Lower lobe of right lung (tissue), 2 donors: Measurements from ENCODE around the gene CYP4F3. TPM values are rescaled to one million over a fixed set of nuclear protein-coding genes. Genes with fewer than 3 reads are reported as not detected.

ENCODE experiments used
- ATAC-seq, 2 donors: fragments of 200-7000 bp; cut with Tn5 transposase; one replicate each; pipeline ENCODE4 v1.9.1; 2020 to 2022; ENCODE audit warnings: mild to moderate bottlenecking in 2 of 2, moderate library complexity in 2 of 2
- DNase-seq: peaks from one replicate; pipeline ENCODE4 v3.0.0-alpha.2; 2020
- H3K27ac ChIP-seq: fragments of 200-600 bp; one replicate; pipeline ENCODE4 v1.8.0; 2022
- H3K27me3 ChIP-seq: fragments of 200-600 bp; one replicate; pipeline ENCODE4 v1.8.0; 2022; ENCODE audit warnings: low read depth
- H3K36me3 ChIP-seq: fragments of 200-600 bp; one replicate; pipeline ENCODE4 v1.8.0; 2022; ENCODE audit warnings: mild to moderate bottlenecking
- H3K4me1 ChIP-seq: fragments of 200-600 bp; one replicate; pipeline ENCODE4 v1.8.0; 2022
- H3K4me3 ChIP-seq: fragments of 200-600 bp; one replicate; pipeline ENCODE4 v1.8.0; 2022; ENCODE audit warnings: mild to moderate bottlenecking
- H3K9me3 ChIP-seq: fragments of 200-600 bp; one replicate; pipeline ENCODE4 v1.8.0; 2022
- intact Hi-C: fragments of 100-400 bp; cut with DNase I; formaldehyde crosslinking; loops from one replicate; pipeline ENCODE4 v1.11.0; 2022
- total RNA-seq: library from RNA; stranded (reverse); fragmentation: NEBNext Ultra II Directional; extraction: Animal tissue kit (Norgen Biotek cat#: 25700); gene quantifications from one replicate; pipeline ENCODE4 v1.2.1, GENCODE V29; 2021
- TF ChIP-seq, protein P1 (sequence below): fragments of 200-600 bp; IDR thresholded peaks from one replicate; pipeline ENCODE4 v1.8.0; 2022; ENCODE audit warnings: antibody characterized with exemption, mild to moderate bottlenecking
- donor health status: DM: no; HTN: yes; CAD: no; lungs with severe emphysema.

CYP4F3 gene
- total RNA-seq, 1 donor from 2014 or later, result 2.8 TPM

DNA sequence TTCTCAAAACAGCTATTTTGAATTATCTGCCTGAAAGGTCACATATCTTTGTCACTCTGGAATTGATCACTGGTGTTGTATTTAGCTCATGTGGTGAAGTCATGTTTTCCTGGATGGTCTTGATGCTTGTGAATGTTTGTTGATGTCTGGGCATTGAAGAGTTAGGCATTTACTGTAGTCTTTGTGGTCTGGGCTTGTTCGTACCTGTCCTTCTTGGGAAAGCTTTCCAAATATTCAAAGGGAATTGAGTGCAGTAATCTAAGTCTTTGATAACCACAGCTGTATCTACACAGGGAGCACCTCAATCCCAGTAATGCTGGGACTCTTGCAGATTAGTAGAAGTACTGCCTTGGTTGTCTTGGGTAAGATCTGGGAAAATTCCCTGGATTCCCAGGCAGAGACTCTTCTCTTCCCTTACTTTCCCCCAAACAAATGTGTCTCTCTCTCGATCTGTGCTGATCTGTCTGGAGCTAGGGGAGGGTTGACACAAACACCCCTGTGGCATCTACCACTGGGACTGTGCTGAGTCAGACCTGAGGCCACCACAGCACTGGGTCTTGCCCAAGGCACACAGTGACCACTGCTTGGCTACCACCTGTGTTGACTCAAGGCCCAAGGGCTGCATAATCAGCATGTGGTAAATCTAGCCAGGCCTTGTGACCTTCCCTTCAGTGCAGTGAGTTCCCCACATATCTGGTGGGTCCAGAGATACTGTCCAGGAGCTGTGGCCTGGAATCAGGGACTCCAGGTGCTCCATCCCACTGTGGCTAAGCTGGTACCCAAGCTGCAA is 5.5 kb upstream of the CYP4F3 start:
- no peak for DNase-seq
- Histone ChIP-seq H3K27me3 (peaks cover 9% of the 10 kb centered on the region), H3K4me1 (no peaks in the 10 kb centered on the region), H3K36me3 (no peaks in the 10 kb centered on the region), H3K9me3 (no peaks in the 10 kb centered on the region), H3K4me3 (no peak overlapping the region), H3K27ac (no peak overlapping the region)
- TF ChIP-seq, protein P1, sequence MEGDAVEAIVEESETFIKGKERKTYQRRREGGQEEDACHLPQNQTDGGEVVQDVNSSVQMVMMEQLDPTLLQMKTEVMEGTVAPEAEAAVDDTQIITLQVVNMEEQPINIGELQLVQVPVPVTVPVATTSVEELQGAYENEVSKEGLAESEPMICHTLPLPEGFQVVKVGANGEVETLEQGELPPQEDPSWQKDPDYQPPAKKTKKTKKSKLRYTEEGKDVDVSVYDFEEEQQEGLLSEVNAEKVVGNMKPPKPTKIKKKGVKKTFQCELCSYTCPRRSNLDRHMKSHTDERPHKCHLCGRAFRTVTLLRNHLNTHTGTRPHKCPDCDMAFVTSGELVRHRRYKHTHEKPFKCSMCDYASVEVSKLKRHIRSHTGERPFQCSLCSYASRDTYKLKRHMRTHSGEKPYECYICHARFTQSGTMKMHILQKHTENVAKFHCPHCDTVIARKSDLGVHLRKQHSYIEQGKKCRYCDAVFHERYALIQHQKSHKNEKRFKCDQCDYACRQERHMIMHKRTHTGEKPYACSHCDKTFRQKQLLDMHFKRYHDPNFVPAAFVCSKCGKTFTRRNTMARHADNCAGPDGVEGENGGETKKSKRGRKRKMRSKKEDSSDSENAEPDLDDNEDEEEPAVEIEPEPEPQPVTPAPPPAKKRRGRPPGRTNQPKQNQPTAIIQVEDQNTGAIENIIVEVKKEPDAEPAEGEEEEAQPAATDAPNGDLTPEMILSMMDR, result no peak
- no peak for ATAC-seq
- intact Hi-C loops, result no loop called here

DNA sequence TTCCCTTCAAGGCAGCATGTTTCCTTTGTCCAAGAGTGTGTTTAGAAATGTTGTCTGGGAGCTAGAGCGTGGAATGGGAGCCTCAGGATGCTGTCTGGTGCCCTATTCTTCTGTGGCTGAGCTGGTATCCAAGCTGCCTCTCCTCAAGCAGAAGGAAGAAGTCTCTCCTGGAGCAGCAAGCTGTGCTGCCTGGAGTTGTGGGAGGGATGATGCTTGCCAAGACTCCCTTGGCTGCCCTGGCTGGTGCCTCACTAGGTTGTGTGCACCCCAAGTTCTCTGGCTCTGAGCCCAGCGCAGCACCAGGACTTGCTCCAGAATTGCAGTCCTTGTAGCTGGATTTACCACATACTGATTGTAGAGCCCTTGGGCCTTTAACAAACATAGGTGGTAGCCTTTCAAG is 4.7 kb upstream of the CYP4F3 start:
- peaks cover 7% of the 10 kb centered on the region for H3K27me3 ChIP-seq
- intact Hi-C loops, result no loop called here

DNA sequence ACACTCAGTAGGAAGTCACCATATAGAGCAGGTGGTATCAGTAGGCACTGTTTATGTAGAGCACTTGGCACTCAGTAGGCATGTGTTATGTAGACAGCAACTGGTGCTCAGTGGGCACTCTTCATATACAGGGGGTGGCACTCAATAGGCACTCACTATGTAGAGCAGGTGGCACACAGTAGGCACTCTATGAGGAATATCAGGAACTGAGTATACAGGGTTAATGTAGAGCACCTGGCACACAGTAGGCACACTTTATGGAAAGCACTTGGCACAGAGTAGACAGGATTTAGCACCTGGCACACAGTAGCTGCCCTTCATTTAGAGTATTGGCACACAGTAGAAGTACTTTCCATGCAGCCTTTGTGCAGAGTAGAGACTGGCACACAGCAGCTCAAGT is 1.1 kb upstream of the CYP4F3 start:
- TF ChIP-seq, protein P1, result no peak
- Histone ChIP-seq H3K27ac (no peak overlapping the region), H3K4me3 (no peak overlapping the region), H3K4me1 (no peaks in the 10 kb centered on the region), H3K36me3 (no peaks in the 10 kb centered on the region), H3K27me3 (peaks cover 4% of the 10 kb centered on the region), H3K9me3 (no peaks in the 10 kb centered on the region)
- no peak for DNase-seq
- intact Hi-C loops, result no loop called here
- ATAC-seq, result no peak

More for the DNA sequence above, 4.7 kb upstream of the CYP4F3 start:
- DNase-seq (no peak), ATAC-seq (no peak)
- Histone ChIP-seq H3K4me1 (no peaks in the 10 kb centered on the region), H3K4me3 (no peak overlapping the region), H3K27ac (no peak overlapping the region), H3K36me3 (no peaks in the 10 kb centered on the region), H3K9me3 (no peaks in the 10 kb centered on the region)
- TF ChIP-seq, protein P1, result no peak

DNA sequence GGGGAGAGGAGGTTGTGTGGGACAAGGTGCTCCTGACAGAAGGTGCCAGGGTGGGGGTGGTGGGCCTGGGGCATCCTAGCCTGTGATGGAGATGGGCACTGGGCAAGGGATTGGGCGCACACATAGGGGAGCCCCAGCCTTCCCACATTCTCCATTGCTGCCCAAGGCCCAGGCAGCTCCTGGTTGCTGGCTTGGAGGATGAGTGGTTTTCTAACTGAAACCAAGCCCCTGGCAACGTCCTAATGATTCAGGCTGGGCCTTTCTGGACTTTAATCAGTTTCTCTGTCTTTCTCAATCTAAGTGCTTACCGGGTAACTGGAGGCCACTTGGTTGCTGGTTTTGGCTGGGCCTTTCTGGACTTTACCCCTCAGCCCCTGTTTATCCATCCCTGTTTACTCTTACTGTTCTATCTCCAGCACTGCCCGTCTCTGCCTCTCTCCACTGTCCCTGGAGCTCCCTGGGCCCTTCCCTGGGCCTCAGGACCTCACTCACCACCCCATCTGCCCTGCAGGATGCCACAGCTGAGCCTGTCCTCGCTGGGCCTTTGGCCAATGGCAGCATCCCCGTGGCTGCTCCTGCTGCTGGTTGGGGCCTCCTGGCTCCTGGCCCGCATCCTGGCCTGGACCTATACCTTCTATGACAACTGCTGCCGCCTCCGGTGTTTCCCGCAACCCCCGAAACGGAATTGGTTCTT is 354 bp downstream of the CYP4F3 start:
- Histone ChIP-seq H3K27ac (no peak overlapping the region), H3K4me3 (no peak overlapping the region), H3K4me1 (no peaks in the 10 kb centered on the region), H3K36me3 (no peaks in the 10 kb centered on the region), H3K9me3 (no peaks in the 10 kb centered on the region), H3K27me3 (peaks cover 4% of the 10 kb centered on the region)
- ATAC-seq (no peak), DNase-seq (no peak)
- intact Hi-C loops, result no loop called here
- TF ChIP-seq, protein P1, result no peak

DNA sequence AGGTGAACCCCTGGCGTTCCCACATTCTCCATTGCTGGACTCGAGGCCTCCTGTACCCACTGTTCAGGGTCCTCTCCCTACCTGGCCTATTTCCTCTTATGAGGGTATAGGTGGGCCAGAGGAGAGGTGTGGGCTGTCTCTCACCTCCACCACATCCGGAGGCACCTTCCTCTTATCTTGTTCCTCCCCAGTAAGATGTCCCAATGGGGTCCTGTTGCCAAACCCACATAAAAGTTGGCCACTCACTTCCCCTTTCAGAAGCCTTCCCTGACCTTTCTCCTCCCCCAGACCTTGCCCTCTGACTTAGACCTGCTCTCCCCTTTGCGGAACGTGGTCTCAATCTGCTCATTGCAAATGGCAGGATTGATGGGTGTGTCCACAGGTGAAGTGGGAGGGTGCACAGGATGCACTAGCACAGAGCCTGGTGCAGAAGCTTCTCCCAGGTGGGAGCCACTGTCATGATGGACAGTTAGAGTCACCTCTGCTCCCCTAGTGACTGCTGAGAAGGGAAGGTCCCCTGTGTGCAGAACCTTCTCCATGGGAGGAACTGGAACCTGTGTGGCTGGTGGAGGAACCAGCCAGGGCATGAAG is 1.3 kb downstream of the CYP4F3 start:
- Histone ChIP-seq H3K27ac (no peak overlapping the region), H3K27me3 (peaks cover 4% of the 10 kb centered on the region), H3K36me3 (no peaks in the 10 kb centered on the region), H3K4me1 (no peaks in the 10 kb centered on the region), H3K4me3 (no peak overlapping the region), H3K9me3 (no peaks in the 10 kb centered on the region)
- intact Hi-C loops, result no loop called here
- ATAC-seq (peak; percentile 20 to 25), DNase-seq (no peak)
- TF ChIP-seq, protein P1, result no peak
